ENCODE measurements around the gene LAP3.

DNA sequence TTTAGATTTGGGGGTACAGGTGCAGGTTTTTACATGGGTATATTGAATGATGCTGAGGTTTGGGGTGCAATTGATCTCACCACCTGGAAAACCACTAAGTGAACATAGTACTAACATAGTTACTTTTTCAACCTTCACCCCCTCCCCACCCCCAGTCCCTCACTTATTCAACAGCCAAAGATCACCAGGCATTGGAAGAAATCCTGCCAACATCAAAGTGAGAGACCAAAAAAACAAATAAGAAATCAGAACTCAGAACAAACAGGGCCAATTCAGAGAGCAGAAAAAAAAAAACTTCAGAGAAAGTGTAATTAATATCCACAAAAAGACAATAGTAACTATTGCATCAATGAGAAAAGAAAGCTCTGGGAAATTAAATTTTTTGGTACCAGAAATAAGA, 20.5 kb upstream of the LAP3 start:
- TF ChIP-seq CTCF (IDR thresholded peaks at IDR 0.05; ENCODE audit: low read depth, low read length) = no peak
- no peak for TF ChIP-seq POLR2A (IDR thresholded peaks at IDR 0.05; ENCODE audit: extremely low read depth, insufficient read length)
